SKM-1 (cell line): Measurements from ENCODE around the gene HAND2.

Experiments used
- DNase-seq: peaks from one replicate; lab custom pipeline; 2025; ENCODE audit not compliant: unreplicated experiment; lab: John Stamatoyannopoulos, UW

HAND2 gene

GRCh38 chr4:173536808-173537429, 6.9 kb upstream of the HAND2 start:
- DNase-seq = no peak

GRCh38 chr4:173535957-173536356, 5.9 kb upstream of the HAND2 start:
- no peak for DNase-seq

GRCh38 chr4:173535165-173535902, 5.3 kb upstream of the HAND2 start:
- DNase-seq = no peak

GRCh38 chr4:173534434-173534833, 4.4 kb upstream of the HAND2 start:
- no peak for DNase-seq

GRCh38 chr4:173532725-173533511, 2.9 kb upstream of the HAND2 start:
- no peak for DNase-seq

GRCh38 chr4:173531086-173531965, 1.3 kb upstream of the HAND2 start:
- DNase-seq = no peak

- no peak for DNase-seq
Measured at GRCh38 chr4:173530326-173531085, 477 bp upstream of the HAND2 start.

- DNase-seq = no peak
Measured at GRCh38 chr4:173528378-173529321, 1.4 kb downstream of the HAND2 start.

GRCh38 chr4:173527103-173527891, 2.7 kb downstream of the HAND2 start:
- no peak for DNase-seq

GRCh38 chr4:173526724-173527102, 3.3 kb downstream of the HAND2 start:
- no peak for DNase-seq

- DNase-seq = no peak
Measured at GRCh38 chr4:173526027-173526482, 4.0 kb downstream of the HAND2 start.

- DNase-seq = no peak
Measured at GRCh38 chr4:173525118-173526011, 4.7 kb downstream of the HAND2 start.

GRCh38 chr4:173524218-173525117, 5.6 kb downstream of the HAND2 start:
- no peak for DNase-seq

GRCh38 chr4:173522951-173523395, 7.1 kb downstream of the HAND2 start:
- no peak for DNase-seq

GRCh38 chr4:173522160-173522950, 7.7 kb downstream of the HAND2 start:
- no peak for DNase-seq
